Inflammatory macrophage treated with lipopolysaccharide for 1 hour (primary cell): ENCODE measurements around the gene RPUSD3.
"Not testable (repeated sequence)": the region's sequence is repeated elsewhere in the genome, so short reads cannot be mapped to it uniquely, and the experiment has no call there.

ENCODE experiments used
- DNase-seq, 2 donors: peaks; one replicate each; pipeline ENCODE4 v3.0.0-alpha.2; 2020 to 2022

The RPUSD3 gene

DNA sequence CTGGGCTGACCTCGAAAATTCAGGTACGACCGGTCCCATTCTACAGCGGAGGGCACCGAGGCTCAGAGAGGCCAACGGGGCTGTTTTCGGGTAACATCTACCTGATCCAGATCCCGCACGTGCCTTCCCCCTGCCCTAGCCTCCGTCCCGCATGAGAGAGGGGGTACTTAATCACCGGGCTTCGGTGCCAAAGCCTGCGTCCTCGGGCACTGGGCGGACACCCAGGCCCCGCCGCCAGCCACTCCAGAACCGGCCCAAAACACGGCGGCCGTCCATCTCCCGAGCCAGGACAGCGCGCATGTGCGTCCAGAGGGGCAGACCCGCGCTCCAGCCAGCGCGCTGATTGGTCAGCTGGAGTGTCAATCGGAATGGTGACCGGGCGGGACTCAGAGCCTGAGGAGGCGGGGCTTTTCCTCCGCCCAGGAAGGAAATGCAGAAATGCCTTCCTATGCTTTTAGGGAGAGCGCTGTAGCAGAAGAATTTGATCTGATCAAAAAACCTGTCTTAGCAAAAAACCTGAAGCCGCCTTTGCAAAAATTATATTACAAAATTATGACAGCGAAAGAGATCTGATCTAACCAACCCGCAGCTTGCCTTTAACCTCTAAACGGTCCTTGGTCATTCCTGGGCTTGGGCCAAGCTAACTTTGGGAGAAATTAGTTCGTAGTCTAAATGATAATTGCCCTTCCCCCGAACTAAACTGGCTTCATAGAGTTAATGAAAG is at the start of gene RPUSD3:
TSS of gene RPUSD3 (minus strand) at position 294 of the 724 bp plus-strand sequence. CDS start at position 276, 18 bp downstream.
- peak; percentile 91 to 100 for DNase-seq

DNA sequence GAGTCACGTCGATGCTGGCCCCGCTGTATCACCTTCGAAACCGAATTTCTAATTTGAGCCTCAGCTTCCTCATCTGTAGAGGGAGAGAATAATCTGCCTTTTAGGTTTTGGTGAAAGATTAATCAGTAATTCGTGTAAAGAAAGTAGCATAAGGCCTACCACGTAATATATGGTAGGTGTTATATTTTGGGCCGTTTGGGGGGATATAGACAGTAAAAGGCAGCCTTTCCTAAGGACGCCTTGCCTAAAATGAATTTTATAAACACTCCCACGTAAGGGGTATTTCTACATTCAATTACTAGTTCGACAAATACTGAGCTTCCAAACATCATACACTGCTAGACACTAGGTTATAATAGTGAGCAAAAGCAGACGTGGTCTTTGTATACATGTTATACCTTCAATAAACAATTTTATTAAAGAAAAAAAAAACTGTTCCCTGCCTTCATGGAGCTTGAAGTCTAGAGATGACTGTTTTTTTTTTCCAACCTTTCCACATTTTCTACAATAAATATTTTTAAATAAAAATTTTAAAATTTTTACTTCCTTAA is 47.3 kb upstream of the RPUSD3 start:
- DNase-seq = peak in 1 of 2 donors; percentile 14

- peak; percentile 85 to 98 for DNase-seq
Observed at GRCh38 chr3:9890249-9891071, 46.7 kb upstream of the RPUSD3 start, which contains the start of gene JAGN1. JAGN1 (plus strand) TSS chr3:9890610; CDS start chr3:9890723, 113 bp downstream.

DNA sequence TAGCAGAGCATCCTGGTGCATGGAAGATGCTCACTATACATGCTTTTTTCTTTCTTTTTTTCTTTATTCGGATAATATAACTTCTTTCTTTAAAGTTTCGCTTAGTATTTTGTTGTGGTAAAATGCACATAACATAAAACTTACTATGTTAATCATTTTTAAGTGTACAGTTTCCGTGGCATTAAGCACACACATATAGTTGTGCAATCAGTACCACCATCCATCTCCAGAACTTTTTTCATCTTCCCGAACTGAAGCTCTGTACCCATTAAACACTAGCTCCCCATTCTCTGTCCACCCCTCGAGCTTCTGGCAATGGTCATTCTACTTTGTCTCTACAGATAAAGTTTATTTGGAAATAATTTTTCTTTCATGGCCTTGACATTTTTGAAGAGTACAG is 45.6 kb upstream of the RPUSD3 start:
- DNase-seq = no peak

GRCh38 chr3:9888540-9888939 is 44.7 kb upstream of the RPUSD3 start:
- no peak for DNase-seq

- DNase-seq = no peak
Observed at GRCh38 chr3:9887480-9887879, 43.7 kb upstream of the RPUSD3 start.

GRCh38 chr3:9886328-9886727 is 42.5 kb upstream of the RPUSD3 start:
- no peak for DNase-seq

DNA sequence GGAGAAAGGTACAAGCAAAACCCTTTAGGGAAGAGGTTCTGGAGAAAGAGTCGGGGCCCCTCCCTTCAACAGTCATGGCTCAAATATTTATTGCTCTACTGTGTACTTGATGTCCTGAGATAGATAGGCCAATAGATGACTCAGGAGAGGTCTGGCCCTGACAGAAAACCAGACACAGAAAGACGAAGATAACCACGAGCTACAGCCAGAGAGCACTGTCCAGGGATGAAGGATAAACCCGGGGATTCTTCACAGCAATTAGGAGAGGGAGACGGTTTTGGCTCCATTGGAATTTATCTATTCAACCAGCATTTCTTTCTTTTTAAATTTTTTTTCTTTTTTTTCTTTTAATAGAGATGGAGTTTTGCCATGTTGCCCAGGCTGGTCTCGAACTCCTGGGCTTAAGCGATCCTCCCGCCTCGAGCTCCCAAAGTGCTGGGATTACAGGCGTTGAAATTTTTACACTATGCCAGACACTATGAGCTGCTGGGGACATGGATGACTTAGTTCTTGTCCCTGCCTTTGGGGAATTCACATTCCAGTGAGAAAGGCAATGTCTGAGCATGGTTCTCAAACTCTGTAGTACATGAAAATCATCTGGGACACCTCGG is 40.9 kb upstream of the RPUSD3 start:
- DNase-seq = no peak

DNA sequence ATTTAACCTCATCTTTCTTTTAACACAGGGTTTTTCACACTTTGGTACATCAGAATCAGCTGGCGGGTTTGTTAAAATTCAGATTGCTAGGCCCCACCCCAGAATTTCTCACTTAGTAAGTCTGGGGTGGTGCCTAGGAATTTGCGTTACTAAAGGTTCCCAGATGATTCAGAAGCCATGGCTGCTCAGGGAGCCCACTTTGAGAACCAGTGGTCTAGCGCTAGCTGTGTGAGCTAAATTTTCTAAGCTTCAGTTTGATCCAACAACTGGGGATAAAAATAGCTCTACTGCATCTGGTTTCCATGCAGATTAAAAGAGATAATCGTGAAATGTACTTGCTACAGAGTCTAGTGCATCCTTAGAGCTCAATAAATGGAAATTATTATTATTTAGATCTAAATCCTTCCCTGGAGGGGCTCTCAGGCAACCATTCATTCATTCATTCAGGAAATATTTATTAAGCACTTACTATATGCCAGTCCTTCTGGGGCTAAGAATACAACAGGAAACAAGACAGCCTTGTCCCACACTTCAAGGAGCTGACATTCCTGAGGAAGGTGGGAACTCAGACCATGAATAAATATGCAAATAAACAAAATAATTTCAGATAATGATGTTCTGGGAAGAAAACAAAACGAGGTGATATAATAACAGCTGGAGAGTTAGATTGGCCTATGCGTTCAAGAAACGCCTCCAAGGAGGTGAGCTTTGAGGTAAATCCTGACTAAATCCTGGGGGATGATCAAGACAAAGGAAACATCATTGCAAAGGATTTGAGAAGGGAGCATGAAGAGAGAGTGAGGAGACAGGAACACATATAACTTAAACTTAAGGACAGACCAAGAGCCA is 40.1 kb upstream of the RPUSD3 start:
- no peak for DNase-seq

DNA sequence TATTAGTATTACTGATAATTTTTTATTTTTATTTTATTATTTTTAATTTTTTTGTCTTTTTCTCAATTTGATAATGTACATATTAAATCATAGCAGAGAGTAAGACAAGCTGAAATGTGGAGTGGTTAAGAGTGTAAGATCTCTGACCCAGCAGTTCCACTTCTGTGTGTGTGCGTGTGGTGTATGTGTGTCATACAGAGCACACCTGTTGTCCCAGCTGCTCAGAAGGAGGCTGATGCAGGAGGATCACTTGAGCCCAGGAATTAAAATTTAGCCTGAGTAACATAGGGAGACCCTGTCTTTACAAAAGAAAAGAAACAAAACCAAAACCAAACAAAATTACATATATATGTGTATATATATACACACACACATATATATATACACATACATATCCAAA is 37.6 kb upstream of the RPUSD3 start:
- no peak for DNase-seq

DNA sequence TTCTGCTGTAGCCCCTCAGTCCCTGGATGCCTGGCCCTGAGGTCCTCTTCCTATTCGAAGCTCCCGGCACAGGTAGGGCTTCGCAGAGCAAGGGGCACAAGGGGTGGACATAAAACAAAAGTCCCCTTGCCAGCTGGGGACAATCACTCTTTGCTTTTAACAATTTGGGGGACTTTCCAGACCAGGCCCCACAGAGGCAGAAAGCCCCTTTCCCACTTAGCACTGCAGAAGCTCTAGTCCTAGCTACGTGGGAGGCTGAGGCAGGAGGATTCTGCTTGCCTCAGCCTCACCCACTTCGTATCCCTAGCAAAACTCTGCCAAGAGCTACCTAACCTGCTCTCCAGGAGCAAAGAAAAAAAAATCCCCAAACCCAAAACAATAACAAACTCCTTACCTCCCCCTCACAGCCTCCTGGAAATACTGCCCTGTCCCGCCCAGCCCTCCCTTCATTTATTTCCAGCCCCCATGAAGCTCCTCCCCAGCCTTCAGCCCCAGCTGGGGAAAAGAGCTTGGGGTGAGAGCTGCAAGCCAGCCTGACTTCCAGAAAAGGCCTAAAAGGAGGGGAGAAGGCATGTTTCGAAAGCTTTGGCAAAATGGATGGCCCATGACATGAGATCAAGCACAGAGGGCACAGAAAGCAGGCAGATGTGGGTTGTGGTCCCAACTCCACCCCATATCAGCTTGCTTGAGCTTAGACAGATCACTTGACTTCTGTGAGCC is 36.2 kb upstream of the RPUSD3 start, which contains the start of gene CIDEC:
TSS of gene CIDEC (minus strand) at position 424 of the 720 bp plus-strand sequence. CDS start 1,767 bp downstream, outside the sequence.
- no peak for DNase-seq

DNA sequence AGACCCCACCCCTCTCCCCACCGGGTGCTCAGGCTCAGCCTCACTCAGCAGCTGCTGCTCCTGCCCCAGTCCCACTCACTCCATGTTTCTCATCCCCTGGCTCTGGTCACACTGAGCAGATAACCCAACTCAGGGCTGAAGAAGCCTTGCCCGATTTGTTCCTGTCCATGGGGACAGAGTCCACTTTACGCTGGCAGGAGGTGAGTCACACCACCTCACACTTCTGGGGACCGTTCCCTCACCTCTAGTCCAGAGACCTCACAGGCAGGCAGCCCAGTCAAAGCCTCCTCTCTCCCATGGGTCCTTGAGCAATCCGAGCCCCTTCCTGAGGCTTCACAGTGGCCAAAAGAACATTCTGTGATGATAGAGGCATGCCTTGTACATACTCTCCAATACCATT is 34.9 kb upstream of the RPUSD3 start:
- DNase-seq = no peak

DNA sequence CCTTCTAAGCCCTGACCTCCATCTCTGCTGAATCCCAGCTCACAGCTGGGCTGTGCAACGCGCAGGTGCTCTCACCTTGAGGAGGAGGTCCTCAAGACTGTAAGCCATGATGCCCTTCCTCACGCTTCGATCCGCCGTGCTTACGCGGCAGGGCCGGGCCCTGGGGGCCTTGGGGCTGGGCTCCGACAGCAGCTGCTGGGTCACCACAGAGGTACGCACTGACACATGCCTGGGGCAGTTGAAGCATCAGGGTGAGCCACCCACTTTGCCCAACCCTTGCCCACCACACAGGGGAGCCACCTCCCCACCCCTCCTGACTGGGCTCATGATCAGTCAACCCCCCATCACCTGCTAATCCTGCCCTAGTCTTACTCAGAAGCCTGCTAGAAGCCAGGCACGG is 33.2 kb upstream of the RPUSD3 start:
- DNase-seq = no peak

DNA sequence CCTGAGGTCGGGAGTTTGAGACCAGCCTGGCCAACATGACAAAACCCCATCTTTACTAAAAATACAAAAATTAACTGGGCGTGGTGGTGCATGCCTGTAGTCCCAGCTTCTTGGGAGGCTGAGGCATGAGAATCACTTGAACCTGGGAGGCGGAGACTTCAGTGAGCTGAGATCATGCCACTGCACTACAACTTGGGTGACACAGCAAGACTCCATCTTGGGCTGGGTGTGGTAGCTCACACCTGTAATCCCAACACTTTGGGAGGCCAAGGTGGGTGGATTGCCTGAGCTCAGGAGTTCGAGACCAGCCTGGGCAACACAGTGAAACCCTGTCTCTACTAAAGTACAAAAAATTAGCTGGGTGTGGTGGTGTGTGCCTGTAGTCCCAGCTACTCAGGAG is 32.4 kb upstream of the RPUSD3 start:
- not testable (repeated sequence) for DNase-seq

- DNase-seq = no peak
Observed at GRCh38 chr3:9875448-9875847, 31.6 kb upstream of the RPUSD3 start.

DNA sequence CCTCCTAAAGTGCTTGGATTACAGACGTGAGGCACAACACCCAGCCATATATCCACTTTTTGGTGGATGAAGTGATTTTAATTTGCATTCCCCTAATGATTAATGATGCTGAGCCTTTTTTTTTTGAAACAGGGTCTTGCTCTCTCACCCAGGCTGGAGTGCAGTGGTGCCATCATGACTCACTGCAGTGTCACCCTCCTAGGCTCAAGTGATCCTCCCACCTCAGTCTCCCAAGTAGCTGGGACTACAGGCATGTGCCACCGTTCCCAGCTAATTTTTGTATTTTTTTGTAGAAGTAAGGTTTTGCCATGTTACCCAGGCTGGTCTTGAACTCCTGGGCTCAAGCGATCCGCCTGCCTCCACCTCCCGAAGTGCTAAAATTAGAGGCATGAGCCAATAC is 28.3 kb upstream of the RPUSD3 start:
- DNase-seq = not testable (repeated sequence)

DNA sequence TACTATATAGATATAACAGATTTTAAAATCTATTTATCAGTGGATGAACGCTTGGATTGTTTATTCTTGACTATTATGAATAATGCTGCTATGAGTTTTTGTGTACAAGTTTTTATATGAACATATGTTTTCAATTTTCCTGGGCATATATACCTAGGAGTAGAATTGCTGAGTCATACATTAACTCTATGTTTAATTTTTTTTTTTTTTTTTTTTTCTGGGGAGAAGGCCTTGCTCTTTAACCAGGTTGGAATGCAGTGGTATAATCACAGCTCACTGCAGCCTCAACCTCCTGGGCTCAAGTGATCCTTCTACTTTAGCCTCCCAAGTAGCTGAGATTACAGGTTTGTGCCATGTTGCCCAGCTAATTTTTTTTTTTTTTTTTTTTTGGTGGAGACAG is 27.2 kb upstream of the RPUSD3 start:
- DNase-seq = no peak

DNA sequence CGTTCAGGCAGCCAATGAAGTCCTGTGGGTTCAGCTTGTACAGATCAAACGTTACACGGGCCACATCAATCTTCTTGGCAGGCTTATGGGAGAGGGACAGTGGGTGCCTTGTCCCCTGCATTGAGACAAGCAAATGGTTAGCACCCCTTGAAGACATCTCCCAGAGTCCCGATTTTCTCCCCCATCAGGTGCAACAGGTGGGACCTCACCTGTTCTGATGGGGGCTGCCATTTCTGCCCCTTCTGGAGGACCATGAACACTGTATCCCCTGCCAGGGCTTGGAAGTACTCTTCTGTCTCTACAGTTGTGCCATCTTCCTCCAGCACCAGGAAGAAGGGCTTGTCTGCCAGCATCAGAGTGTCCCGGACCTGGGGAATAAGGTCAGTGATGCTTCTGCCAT is 26.1 kb upstream of the RPUSD3 start:
- DNase-seq = no peak

- no peak for DNase-seq
Observed at GRCh38 chr3:9867106-9867505, 23.3 kb upstream of the RPUSD3 start.

GRCh38 chr3:9866639-9867038 is 22.8 kb upstream of the RPUSD3 start:
- no peak for DNase-seq

DNA sequence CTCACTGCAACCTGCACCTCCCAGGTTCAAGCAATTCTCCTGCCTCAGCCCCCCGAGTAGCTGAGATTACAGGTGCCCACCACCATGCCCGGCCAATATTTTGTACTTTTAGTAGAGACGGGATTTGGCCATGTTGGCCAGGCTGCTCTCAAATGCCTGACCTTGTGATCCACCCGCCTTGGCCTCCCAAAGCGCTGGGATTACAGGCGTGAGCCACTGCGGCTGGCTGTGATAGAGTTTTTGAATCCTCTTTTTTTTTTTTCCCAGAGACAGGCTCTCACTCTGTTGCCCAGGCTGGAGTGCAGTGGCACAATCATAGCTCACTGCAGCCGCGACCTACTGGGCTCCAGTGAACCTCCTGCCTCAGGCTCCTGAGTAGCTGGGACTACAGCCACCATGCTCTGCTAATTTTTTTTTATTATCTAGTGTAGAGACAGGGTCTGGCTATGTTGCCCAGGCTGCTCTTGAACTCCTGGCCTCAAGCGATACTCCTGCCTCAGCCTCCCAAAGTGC is 21.4 kb upstream of the RPUSD3 start:
- not testable (repeated sequence) for DNase-seq
